ENCODE data around the gene GABRB1.
"Not testable (repeated sequence)": the region's sequence is repeated elsewhere in the genome, so short reads cannot be mapped to it uniquely, and the experiment has no call there.

GRCh38 chr4:47290873-47291272 lies 259.5 kb downstream of the GABRB1 start:
- not testable (repeated sequence) for TF ChIP-seq EZH2 (IDR thresholded peaks at IDR 0.05; ENCODE audit: insufficient read depth, poor library complexity, severe bottlenecking); EZH2phosphoT487 (IDR thresholded peaks at IDR 0.05; ENCODE audit: insufficient read depth, low read depth)
